HG02884 (cell line): ENCODE measurements around the gene AADACL2.

Source experiments
- ATAC-seq: cut with Tn5 transposase; IDR thresholded peaks from one replicate; pipeline ENCODE4 v1.9.1; 2021; ENCODE audit warnings: mild to moderate bottlenecking, moderate library complexity; ENCODE audit not compliant: unreplicated experiment

The AADACL2 gene, protein sequence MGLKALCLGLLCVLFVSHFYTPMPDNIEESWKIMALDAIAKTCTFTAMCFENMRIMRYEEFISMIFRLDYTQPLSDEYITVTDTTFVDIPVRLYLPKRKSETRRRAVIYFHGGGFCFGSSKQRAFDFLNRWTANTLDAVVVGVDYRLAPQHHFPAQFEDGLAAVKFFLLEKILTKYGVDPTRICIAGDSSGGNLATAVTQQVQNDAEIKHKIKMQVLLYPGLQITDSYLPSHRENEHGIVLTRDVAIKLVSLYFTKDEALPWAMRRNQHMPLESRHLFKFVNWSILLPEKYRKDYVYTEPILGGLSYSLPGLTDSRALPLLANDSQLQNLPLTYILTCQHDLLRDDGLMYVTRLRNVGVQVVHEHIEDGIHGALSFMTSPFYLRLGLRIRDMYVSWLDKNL

GRCh38 chr3:151733613-151734012, at the start of gene AADACL2:
Gene AADACL2 (plus strand): TSS chr3:151733927. CDS start chr3:151734036, 109 bp downstream.
- no peak for ATAC-seq

GRCh38 chr3:151684094-151684493, 49.6 kb upstream of the AADACL2 start:
- ATAC-seq = no peak

DNA sequence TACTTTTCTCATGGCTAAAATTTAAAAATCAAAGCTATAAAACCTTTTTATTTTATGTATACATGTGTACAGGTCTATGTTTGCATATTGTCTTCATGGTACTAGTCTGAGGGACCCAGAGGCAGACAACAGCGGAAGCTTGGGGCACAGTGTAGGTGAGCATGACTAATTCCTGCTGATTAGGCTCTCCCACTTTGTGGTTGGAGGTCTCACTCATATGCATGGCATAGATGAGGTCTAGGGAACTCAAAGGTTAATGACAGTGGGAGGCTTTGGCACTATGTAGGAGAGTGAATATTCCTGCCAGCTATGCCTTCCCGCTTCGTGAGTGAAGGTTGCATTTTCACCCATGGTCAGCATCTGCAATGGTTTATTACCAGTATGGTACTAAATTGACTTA, 47.5 kb upstream of the AADACL2 start:
- no peak for ATAC-seq

GRCh38 chr3:151687076-151687475, 46.7 kb upstream of the AADACL2 start:
- ATAC-seq = no peak

DNA sequence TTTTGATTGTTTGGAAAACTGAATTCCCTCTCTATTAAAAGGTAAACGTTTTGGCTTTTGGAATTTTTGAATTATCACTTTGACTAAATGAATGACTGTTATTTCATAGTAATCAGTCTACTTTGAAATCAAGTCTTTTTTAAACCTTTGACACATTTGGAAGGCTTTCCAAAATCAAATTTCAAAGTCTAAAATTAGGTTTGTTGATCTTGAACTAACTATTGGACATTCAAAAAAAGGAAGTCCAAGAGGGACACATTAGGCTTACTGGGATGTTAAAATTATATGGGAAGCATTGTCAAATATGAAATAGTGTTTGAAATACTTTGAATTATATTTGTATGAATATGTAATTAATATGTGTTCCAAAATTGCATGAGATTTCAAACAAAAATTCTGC, 45.2 kb upstream of the AADACL2 start:
- no peak for ATAC-seq

DNA sequence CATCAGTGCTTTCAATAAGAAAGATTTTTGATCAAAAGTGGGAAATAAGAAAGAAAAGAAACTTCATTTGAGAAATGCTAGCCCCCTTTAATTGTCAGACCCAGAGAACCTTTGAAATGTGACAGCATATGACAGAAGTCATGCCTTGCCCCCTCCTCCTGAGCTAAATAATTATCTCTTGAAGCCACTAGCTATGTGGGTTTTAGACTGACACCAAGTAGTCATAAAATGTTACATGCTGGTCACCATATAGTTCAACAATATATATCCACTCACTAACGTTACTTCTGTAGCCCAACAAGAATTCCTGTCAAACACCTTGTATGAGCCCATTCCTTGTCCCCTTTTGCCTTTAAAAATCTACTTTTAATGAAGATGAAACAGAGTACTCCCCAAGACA, 43.1 kb upstream of the AADACL2 start:
- ATAC-seq = no peak

- ATAC-seq = no peak
Observed at GRCh38 chr3:151697496-151697895, 36.2 kb upstream of the AADACL2 start.

DNA sequence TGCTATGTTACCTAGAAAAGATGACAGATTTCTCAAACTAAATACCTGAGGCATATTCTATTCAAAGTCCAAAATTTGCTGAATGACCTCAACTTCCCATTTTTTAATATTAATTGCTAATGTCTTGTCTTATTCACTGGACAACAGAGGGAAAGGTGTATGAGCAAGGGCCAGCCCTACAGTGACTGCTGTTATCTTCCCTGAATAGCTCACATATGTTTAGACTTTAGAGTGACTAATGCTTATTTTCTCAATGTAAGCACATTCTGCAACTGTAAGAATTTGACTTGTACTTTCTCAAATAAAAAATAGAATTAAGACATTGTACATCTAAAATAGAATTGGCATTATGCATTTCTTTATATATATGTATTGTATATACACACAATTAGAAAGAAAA, 26.5 kb upstream of the AADACL2 start:
- ATAC-seq = no peak

DNA sequence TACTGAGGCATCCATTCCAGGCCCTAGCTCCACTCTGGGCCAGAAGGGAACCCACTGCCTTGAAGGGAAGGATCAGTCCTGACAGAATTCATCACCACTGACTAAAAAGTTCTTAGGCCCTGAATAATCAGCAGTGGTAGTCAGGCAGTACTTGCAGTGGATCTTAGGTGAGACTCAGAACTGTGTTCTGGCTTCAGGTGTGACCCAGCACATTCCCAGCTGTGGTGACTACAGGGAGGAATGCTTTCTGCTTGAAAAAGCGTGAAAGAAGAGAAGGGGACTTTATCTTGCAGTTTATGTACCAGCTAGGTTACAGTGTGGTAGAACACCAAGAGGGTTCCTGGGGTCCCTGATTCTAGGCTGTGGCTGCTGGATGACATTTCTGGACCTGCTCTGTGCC, 24.9 kb upstream of the AADACL2 start:
- ATAC-seq = no peak

GRCh38 chr3:151709847-151710246, 23.9 kb upstream of the AADACL2 start:
- no peak for ATAC-seq

GRCh38 chr3:151721294-151721693, 12.4 kb upstream of the AADACL2 start:
- ATAC-seq = no peak

DNA sequence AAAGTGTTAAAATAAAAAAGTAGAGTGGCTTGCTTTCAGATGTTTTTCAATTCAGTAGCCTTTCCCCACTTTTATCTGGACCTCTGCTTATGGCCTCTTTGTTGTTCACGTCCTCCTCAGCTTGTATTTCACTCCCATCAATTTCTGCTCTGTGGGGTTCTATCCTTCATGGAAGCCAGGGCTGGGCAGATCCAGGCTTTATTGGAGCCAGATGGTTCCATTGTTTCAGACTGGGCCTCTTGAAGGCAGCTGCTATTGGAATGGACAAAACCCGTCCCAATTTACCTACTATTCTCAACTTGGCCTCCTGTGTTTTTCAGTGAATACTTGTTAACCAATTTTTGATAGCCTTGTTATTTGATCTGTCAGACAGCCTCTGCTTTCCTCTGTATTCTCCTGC, 10.9 kb upstream of the AADACL2 start:
- no peak for ATAC-seq

GRCh38 chr3:151724576-151725562, 8.9 kb upstream of the AADACL2 start:
- no peak for ATAC-seq

- no peak for ATAC-seq
Observed at GRCh38 chr3:151726016-151726415, 7.7 kb upstream of the AADACL2 start.

DNA sequence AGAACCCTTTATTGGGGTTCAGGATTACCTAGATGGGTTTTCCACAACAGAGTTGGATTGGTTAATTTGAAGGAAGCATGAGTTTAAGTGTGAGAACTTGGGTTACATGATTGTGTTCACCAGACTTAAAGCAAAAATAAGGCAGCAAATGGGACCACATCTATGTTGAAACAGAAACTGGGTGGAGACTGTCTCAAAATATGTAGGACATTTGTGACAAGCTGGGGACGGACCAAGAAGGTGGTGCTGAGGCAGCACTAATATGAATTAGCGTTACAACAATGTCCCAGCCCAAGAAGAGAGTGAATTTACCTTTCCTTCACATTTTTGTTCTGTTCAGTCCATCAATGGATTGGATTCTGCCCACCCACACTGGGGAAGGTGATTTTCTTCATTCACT, 866 bp upstream of the AADACL2 start:
- no peak for ATAC-seq

DNA sequence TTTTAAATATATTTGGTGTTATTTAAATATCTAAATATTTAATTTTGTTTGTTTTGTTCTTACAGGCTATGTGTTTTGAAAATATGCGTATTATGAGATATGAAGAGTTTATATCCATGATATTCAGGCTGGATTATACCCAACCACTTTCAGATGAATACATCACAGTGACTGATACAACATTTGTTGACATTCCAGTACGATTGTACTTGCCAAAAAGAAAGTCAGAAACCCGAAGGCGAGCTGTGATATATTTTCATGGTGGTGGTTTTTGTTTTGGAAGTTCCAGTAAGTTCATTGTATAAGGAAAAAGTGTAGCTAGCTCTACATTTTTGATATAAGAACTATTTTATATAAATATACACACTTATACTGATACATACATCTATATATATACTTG, 6.9 kb downstream of the AADACL2 start:
- ATAC-seq = no peak

- ATAC-seq = no peak
Observed at GRCh38 chr3:151743855-151744254, 10.1 kb downstream of the AADACL2 start.

GRCh38 chr3:151750181-151750580, 16.5 kb downstream of the AADACL2 start:
- no peak for ATAC-seq

- no peak for ATAC-seq
Observed at GRCh38 chr3:151750678-151751077, 17.0 kb downstream of the AADACL2 start.

- ATAC-seq = no peak
Observed at GRCh38 chr3:151751161-151751560, 17.4 kb downstream of the AADACL2 start.

- ATAC-seq = no peak
Observed at GRCh38 chr3:151753846-151754245, 20.1 kb downstream of the AADACL2 start.

GRCh38 chr3:151761581-151761980, 27.9 kb downstream of the AADACL2 start:
- ATAC-seq = no peak
